ENCODE measurements around the gene HLA-DOB.

DNA sequence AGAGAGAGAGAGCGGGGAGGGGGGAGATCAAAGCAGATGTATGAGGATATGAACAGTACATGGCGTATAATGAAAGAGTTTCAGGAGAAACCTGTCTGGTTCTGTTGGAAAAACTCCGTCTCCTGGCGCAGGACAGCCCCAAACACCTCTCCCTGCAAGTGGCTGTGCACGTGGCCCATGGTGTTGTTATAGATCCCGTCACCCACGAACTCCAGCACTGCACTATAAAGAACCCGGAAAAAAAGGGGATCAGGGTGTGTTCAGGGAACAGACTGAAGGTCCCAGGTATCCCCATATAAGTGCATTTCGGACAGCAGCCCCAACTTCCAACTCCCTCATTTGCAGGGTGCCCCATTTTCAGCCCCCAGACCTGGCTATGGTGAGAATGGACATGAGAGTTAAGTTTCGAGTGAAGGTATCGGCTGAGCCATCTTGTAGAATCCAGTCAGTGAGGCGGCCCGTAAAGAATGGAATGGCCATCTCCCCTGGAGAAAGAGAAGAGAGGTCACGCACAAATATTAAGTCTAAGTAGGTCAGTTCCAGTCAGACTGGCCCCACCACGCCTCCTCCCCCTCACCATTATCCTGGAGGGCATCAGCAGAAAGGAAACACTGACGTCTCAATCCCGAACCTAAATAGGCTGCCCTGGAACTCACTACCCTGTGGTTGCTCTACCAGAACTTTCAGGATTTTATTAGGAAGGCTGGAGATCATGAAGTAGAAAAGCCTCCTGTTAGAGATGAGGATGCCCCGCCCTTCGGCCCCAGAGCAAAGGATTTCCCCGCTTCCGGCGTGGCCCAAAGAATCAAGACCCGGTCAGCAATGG lies 35.4 kb upstream of the HLA-DOB start:
- TF ChIP-seq, protein P1, sequence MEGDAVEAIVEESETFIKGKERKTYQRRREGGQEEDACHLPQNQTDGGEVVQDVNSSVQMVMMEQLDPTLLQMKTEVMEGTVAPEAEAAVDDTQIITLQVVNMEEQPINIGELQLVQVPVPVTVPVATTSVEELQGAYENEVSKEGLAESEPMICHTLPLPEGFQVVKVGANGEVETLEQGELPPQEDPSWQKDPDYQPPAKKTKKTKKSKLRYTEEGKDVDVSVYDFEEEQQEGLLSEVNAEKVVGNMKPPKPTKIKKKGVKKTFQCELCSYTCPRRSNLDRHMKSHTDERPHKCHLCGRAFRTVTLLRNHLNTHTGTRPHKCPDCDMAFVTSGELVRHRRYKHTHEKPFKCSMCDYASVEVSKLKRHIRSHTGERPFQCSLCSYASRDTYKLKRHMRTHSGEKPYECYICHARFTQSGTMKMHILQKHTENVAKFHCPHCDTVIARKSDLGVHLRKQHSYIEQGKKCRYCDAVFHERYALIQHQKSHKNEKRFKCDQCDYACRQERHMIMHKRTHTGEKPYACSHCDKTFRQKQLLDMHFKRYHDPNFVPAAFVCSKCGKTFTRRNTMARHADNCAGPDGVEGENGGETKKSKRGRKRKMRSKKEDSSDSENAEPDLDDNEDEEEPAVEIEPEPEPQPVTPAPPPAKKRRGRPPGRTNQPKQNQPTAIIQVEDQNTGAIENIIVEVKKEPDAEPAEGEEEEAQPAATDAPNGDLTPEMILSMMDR (IDR thresholded peaks at IDR 0.05; ENCODE audit: insufficient read depth, low read length, poor library complexity, severe bottlenecking), result no peak
- TF ChIP-seq EZH2phosphoT487 (conservative IDR thresholded peaks at IDR 0.05; ENCODE audit: low read length), result no peak

Measured in SU-DHL-6 (cell line).